Astrocyte of the cerebellum (primary cell): ENCODE data around the gene INTS4.

Experiments
- DNase-seq: peaks from one replicate; pipeline ENCODE4 v3.0.0-alpha.2; 2011; ENCODE audit warnings: low read depth
- H3K4me3 ChIP-seq: 2 replicates; pipeline ENCODE4 v1.5.1; 2011; ENCODE audit warnings: mild to moderate bottlenecking, low read depth, low read length, moderate library complexity
- CTCF ChIP-seq: IDR thresholded peaks from 2 replicates; pipeline ENCODE4 v1.5.1; 2012; ENCODE audit warnings: low read length, low read depth, moderate library complexity, mild to moderate bottlenecking; ENCODE audit errors: missing control alignments
- in situ Hi-C: cut with HindIII; loops from 2 replicates; pipeline ENCODE4 v1.10.0; 2017; ENCODE audit warnings: low sequenced_read_pairs

Gene INTS4

GRCh38 chr11:78038697-78039313 is 44.3 kb upstream of the INTS4 start:
- no peak overlapping the region for H3K4me3 ChIP-seq
- no peak for TF ChIP-seq CTCF
- in situ Hi-C loops = no loop called here
- no peak for DNase-seq

- TF ChIP-seq CTCF = no peak
- H3K4me3 ChIP-seq = no peak overlapping the region
- no peak for DNase-seq
- in situ Hi-C loops = no loop called here
These were observed 43.6 kb upstream of the INTS4 start for GRCh38 chr11:78037825-78038620.

- in situ Hi-C loops = no loop called here
- H3K4me3 ChIP-seq = no peak overlapping the region
- TF ChIP-seq CTCF = no peak
- DNase-seq = no peak
These were observed 42.6 kb upstream of the INTS4 start for GRCh38 chr11:78037056-78037455.

- in situ Hi-C loops = no loop called here
- no peak for DNase-seq
- no peak overlapping the region for H3K4me3 ChIP-seq
- TF ChIP-seq CTCF = no peak
These were observed 41.8 kb upstream of the INTS4 start for GRCh38 chr11:78036313-78036712.

GRCh38 chr11:78034623-78035022 is 40.2 kb upstream of the INTS4 start:
- DNase-seq = no peak
- in situ Hi-C loops = no loop called here
- TF ChIP-seq CTCF = no peak
- no peak overlapping the region for H3K4me3 ChIP-seq

GRCh38 chr11:78033040-78033439 is 38.6 kb upstream of the INTS4 start:
- in situ Hi-C loops = no loop called here
- DNase-seq = no peak
- TF ChIP-seq CTCF = no peak
- H3K4me3 ChIP-seq = no peak overlapping the region
